ENCODE data around the gene ANXA2R. TPM values are rescaled to one million over a fixed set of nuclear protein-coding genes. Genes with fewer than 3 reads are reported as not detected.
A peak's percentile ranks its signal among the peaks of the same experiment; 100 is the strongest.

The ANXA2R gene
- total and polyA plus RNA-seq, 9 of the 15 experiments (the other 6 are each of a cell fraction or from before 2014, with no cell fraction given): 2.1 to 4.8 (median 3.4) TPM

- TF ChIP-seq ETS1 (conservative IDR thresholded peaks at IDR 0.05; ENCODE audit: control insufficient read depth, low read depth, low read length) (no peak), PURB (CRISPR knock-in tag; IDR thresholded peaks at IDR 0.05; ENCODE audit: low read depth) (no peak), FOSL1 (tag; conservative IDR thresholded peaks at IDR 0.05) (no peak), ZBTB11 (CRISPR knock-in tag; IDR thresholded peaks at IDR 0.05) (peak in 1 of 3 experiments; percentile 47; a peak in 1 of 6 replicates), ZFP30 (CRISPR knock-in tag; IDR thresholded peaks at IDR 0.05; ENCODE audit: borderline replicate concordance) (no peak), SRSF3 (IDR thresholded peaks at IDR 0.05; ENCODE audit: insufficient read depth, low read length) (no peak), ZNF431 (CRISPR knock-in tag; IDR thresholded peaks at IDR 0.05) (no peak), NCOA6 (IDR thresholded peaks at IDR 0.05) (no peak), PHF8 (IDR thresholded peaks at IDR 0.05; ENCODE audit: borderline replicate concordance, low read length) (peak; percentile 38; the same call in 1 of the 2 replicates), ZNF512 (tag; IDR thresholded peaks at IDR 0.05) (peak; percentile 68), CBFB (CRISPR knock-in tag; IDR thresholded peaks at IDR 0.05) (no peak), IRF9 (tag; IDR thresholded peaks at IDR 0.05) (peak; percentile 57; the same call in 1 of the 2 replicates), E2F3 (CRISPR knock-in tag; IDR thresholded peaks at IDR 0.05) (peak; percentile 63; the same call in 1 of the 2 replicates), ARID3A (IDR thresholded peaks at IDR 0.05; ENCODE audit: borderline replicate concordance, low read depth, low read length) (0 out of 2 replicates have a peak, but pooled peaks have one; percentile 19), CEBPB (tag; IDR thresholded peaks at IDR 0.05) (peak; percentile 89), DACH1 (IDR thresholded peaks at IDR 0.05; ENCODE audit: partially characterized antibody) (no peak), RBFOX2 (IDR thresholded peaks at IDR 0.05; ENCODE audit: low read depth, low read length) (peak; percentile 84)
Measured at GRCh38 chr5:43008363-43009153, 31.6 kb downstream of the ANXA2R start (continued).

All from K562 (cell line).